ENCODE measurements around the gene SHD.

The SHD gene

GRCh38 chr19:4338441-4339355, 59.6 kb downstream of the SHD start, which contains the start of gene STAP2 (continued):
- TF ChIP-seq CSDC2 (CRISPR knock-in tag; IDR thresholded peaks at IDR 0.05), result no peak
- TF ChIP-seq TCF4 (CRISPR knock-in tag; IDR thresholded peaks at IDR 0.05; ENCODE audit: borderline replicate concordance), result no peak
- TF ChIP-seq CREB5 (CRISPR knock-in tag; IDR thresholded peaks at IDR 0.05; ENCODE audit: low read depth), result no peak
- no peak for TF ChIP-seq OSR1 (CRISPR knock-in tag; IDR thresholded peaks at IDR 0.05)
- no peak for TF ChIP-seq CSRNP3 (CRISPR knock-in tag; IDR thresholded peaks at IDR 0.05)
- no peak for TF ChIP-seq ESRRG (CRISPR knock-in tag; IDR thresholded peaks at IDR 0.05)
